Amniotic stem cell (primary cell): ENCODE data around the gene AGER.
"Not testable (repeated sequence)": the region's sequence is repeated elsewhere in the genome, so short reads cannot be mapped to it uniquely, and the experiment has no call there.

Source experiments
- DNase-seq: peaks from one replicate; lab custom pipeline; 2025; lab: John Stamatoyannopoulos, UW

Gene AGER

DNA sequence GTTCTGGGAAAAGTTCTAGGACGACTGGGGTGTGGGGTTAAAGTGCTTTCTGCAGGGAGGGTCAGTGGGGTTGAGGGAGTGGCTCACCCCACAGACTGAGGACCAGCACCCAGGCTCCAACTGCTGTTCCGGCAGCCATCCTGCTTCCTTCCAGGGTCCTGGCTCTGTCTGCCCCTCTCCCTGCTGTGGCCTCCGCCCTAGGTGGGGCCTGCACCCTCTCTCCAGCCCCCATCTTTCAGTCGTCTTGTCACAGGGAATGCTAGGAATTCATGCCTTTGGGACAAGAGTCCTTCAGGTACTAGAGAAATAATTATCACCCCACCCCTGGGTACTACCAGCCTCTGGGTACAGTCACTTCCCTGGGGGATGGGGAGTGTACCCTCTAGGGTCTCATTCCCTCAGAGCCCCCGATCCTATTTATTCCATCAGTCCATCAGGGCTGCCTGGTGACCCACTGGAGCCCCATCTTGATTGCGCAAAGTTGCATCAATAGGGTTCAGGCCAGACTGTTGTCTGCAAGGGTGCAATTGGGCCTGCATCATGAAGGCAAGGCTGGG, at the start of gene AGER:
Gene AGER (minus strand): TSS at position 170 of the 557 bp plus-strand sequence. CDS start 31 bp downstream, at position 139.
- DNase-seq = no peak

- no peak for DNase-seq
Measured at GRCh38 chr6:32226434-32226833, 42.4 kb upstream of the AGER start.

GRCh38 chr6:32224696-32225095, 40.6 kb upstream of the AGER start:
- no peak for DNase-seq

GRCh38 chr6:32223258-32224235, 39.5 kb upstream of the AGER start, which contains the start of gene NOTCH4:
NOTCH4 (minus strand) TSS chr6:32224067; CDS start chr6:32223928, 139 bp downstream.
- no peak for DNase-seq

- DNase-seq = no peak
Measured at GRCh38 chr6:32222333-32223230, 38.5 kb upstream of the AGER start.

- DNase-seq = no peak
Measured at GRCh38 chr6:32220021-32220420, 36.0 kb upstream of the AGER start.

DNA sequence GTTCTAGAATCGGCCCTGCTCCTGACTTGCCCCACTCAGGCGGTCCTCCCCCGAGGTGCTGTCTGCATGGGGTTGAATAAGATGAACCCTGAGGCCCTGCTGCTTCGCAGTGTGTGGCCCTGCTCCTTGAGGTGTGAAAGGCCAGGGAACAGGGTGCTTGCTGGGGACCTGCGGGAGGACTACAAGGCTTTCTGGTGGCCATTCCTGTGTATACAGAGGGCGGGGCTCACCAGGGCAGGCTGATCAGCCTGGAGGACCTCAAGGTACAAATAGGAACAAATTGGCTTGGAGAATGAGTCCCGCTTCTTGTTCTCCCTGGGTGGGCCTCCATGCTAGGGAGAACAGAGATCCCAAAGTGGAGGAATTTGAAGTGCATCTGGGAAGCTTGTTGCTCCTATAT, 34.1 kb upstream of the AGER start:
- DNase-seq = no peak

DNA sequence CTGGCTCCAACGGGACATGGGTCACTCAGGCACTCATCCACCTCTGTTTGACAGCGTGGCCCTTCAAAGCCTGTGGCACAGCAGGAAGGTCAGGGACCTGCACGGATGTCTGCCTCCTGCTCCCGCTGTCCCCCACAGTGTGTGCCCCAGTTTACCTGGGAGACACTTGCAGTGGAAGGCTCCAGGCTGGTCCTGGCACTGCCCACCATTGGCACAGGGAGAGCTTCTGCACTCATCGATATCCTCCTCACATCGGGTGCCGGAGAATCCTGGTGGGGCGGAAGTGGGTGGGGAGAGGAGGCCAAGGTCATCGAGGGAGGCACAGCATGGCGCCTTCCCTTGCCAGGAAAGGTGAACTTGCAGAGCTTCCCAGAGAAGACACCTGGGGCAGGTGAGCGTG, 32.9 kb upstream of the AGER start:
- no peak for DNase-seq

GRCh38 chr6:32216285-32216684, 32.2 kb upstream of the AGER start:
- DNase-seq = no peak

DNA sequence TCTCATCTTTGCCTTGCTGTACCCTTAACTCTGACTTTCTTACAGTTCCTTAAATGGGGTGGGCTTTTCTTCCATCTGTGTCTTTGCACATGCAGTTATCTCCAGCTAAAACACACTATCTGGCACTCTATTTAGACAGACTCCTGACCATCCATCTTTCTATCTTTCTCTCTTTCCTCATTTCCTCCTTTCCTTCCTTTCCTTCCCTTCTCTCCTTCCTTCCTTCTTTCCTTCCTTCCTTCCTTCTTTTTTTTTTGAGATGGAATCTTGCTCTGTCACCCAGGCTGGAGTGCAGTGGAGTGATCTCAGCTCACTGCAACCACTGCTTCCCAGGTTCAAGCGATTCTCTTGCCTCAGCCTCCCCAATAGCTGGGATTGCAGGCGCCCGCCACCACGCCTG, 31.6 kb upstream of the AGER start:
- DNase-seq = no peak

DNA sequence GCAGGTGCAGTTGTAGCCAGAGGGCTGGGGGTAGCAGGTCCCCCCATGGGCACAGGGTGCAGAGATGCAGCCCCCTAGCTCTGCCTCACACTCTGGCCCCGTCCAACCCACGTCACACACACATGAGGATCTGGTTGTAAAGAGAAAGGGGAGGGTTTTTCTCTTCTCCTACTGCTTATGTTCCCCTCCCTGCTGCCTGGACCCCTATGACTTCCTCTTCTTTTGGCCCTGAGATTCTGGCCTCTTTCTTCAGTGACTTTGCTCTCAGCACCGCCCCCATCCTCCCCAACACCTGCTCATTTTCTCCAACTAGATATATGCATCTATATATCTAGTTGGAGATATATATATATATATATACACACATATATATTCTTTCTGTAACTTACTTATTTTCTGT, 30.1 kb upstream of the AGER start:
- no peak for DNase-seq

- DNase-seq = no peak
Measured at GRCh38 chr6:32213649-32214048, 29.6 kb upstream of the AGER start.

DNA sequence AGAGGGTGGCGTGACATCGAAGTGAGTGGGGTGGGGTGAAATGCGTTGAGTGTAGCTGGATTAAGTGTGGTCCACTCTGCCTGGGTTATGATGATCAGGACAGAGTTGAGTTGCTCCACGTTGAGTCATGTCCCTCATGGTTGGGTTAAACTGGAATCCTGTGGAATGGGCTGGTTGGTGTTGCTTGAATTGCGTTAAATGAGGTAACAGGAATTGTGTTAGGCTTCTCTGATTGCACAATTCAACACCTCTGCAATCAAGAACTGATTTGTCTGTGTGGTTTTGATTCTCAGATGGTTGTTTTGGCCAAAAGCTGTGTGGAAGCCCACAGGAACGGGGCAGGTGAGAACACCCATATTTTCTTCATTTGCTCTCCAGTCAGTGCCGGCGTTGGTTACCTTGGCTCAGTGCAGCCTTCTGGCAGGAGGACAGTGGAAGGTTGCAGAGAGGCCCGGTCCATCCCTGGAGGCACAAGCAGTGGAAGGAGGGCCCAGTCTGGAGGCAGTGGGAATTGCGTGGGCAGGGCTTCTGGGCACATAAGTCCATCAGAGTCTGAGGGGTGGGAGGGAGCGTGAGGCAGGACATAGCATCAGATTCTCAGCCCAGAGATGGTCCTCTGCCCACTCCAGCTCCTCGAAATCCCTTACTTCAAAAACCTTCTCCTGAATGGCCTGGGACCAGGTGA, 28.2 kb upstream of the AGER start:
- DNase-seq = no peak

GRCh38 chr6:32211432-32211831, 27.4 kb upstream of the AGER start:
- not testable (repeated sequence) for DNase-seq

GRCh38 chr6:32210191-32210601, 26.1 kb upstream of the AGER start:
- DNase-seq = no peak

DNA sequence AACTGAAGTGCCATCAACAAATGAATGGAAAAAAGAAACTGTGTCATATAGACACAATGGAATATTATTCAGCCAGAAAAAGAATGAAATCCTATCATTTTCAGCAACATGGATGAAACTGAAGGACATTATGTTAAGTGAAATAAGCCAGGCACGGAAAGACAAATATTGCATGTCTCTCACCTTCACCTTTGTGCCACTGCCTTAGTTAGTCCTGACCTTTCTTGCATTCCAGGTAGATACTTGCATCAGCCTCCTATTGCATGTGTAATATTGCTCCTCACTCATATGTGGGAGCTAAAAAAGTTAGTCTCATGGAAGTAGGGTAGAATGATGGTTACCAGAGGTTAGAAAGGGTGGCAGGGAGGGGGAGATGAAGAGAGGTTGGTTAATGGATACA, 24.9 kb upstream of the AGER start:
- no peak for DNase-seq

DNA sequence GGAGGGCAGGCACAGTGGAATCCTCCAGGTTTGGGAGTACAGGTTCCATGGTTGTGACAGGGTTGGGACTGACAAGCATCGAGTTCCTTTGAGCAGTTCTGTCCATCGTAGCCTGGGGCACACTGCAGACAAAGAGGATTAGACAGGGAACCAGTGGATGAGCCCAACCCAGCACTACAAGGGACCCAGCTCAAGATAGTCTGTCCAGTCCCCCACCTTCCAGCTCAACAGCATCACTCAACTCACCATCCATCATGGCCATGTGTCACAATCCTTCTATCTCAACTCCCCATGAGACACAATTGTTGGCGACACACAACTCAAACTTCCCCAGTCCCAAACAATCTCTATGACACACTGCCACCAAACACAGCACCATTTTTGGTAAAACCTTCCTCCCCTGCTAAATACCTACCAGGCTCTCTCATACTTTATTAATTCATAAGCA, 20.2 kb upstream of the AGER start:
- no peak for DNase-seq

DNA sequence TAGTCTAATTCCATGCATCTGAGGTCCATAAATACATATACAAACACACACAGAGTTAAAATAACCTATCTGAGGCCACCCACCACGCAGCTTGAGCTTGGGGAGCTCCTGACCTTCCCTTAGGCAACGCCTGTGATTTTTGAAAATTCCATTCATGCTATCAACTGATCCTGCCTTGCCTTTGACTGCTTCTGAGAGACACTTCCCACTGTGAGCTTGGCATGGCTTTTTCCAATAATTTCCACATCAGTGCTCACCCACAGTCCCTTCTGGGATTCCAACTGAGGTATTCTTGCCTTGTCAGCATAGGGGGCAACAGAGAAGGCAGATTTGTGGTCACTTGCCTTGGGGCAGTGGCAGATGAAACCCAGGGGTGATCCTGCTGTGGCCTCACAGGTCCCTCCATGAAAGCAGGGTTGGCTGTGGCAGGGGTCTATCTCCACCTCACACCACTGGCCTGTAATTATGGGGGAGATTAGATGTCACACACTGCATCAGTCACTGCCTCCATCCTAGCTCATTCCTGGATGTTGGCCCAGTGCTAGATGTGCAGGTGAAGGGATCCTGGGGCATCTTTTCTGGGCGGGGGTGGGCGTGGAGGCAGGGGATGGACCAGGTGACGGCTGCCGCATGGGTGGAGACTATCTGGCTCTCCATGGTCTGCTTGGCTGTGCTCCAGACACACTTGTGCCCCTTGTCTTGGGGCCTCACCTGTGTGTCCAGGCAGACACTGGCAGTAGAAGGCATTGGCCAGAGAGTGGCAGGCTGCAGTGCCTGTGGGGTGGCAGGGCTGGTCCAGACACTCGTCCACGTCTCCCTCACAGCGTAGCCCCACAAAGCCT, 19.6 kb upstream of the AGER start:
- DNase-seq = no peak

- no peak for DNase-seq
Measured at GRCh38 chr6:32202186-32202585, 18.1 kb upstream of the AGER start.

GRCh38 chr6:32200711-32201475, 16.8 kb upstream of the AGER start:
- DNase-seq = no peak
